HL-60 (cell line): Measurements from ENCODE around the gene LRRC42.
A peak's percentile ranks its signal among the peaks of the same experiment; 100 is the strongest.

Experiments used
- DNase-seq, 2 experiments: peaks; one replicate each; pipeline ENCODE4 v3.0.0-alpha.2; 2010 to 2020; ENCODE audit warnings: low read depth in 1 of 2, low spot score in 1 of 2
- H3K27ac ChIP-seq: fragments of 250-450 bp; sonication (Bioruptor Pico); replicated peaks from 2 replicates; pipeline ENCODE4 v1.5.1; 2020; ENCODE audit warnings: mild to moderate bottlenecking, moderate library complexity
- H3K27me3 ChIP-seq: fragments of 250-450 bp; sonication (Bioruptor Pico); 2 replicates; pipeline ENCODE4 v1.5.1; 2021; ENCODE audit warnings: mild to moderate bottlenecking, moderate library complexity; ENCODE audit not compliant: insufficient read depth, poor library complexity, severe bottlenecking
- H3K4me3 ChIP-seq: replicated peaks from 2 replicates; pipeline ENCODE4 v1.5.1; 2011; ENCODE audit warnings: mild to moderate bottlenecking, control low read depth, low read length; ENCODE audit not compliant: insufficient read depth
- GABPA ChIP-seq: IDR thresholded peaks from 2 replicates; pipeline ENCODE4 v1.6.1; 2012; ENCODE audit warnings: low read depth
- POLR2AphosphoS5 ChIP-seq: IDR thresholded peaks from 2 replicates; pipeline ENCODE4 v1.6.1; 2012; ENCODE audit warnings: low read depth
- SPI1 ChIP-seq: IDR thresholded peaks from 2 replicates; pipeline ENCODE4 v1.6.1; 2012; ENCODE audit warnings: low read depth, mild to moderate bottlenecking, borderline replicate concordance
- TF ChIP-seq, protein P1 (sequence below): IDR thresholded peaks from 2 replicates; pipeline ENCODE4 v1.6.1; 2012; ENCODE audit warnings: low read depth; ENCODE audit not compliant: insufficient replicate concordance
- TF ChIP-seq, protein P2 (sequence below): IDR thresholded peaks from one replicate; pipeline ENCODE4 v1.5.1; 2011; ENCODE audit warnings: low read length, control low read depth, inconsistent platforms; ENCODE audit not compliant: insufficient read depth

Gene LRRC42

DNA sequence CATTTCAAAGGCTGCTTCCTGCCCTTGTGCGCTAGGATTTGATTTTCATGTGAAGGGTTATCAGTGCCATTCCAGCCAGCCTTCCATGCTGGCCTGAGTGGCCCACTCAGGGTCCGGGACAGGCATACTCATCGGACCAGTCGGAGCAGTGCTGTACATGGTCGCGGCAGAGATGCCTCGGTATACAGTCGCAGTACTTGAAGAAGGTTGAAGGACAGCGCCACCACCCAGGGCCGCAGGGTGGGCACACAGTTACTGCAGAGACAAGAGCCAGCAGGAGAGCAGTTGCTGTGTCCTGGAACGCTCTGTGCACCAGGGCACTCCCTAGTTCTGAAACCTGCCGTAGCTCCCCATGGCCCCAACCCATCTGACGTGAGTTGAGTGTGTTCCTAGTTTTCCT lies 62.7 kb downstream of the LRRC42 start:
- Histone ChIP-seq H3K27ac (no peak overlapping the region), H3K27me3 (no peaks in the 10 kb centered on the region), H3K4me3 (no peak overlapping the region)
- TF ChIP-seq GABPA (no peak), POLR2AphosphoS5 (no peak), SPI1 (no peak)
- TF ChIP-seq, protein P1, sequence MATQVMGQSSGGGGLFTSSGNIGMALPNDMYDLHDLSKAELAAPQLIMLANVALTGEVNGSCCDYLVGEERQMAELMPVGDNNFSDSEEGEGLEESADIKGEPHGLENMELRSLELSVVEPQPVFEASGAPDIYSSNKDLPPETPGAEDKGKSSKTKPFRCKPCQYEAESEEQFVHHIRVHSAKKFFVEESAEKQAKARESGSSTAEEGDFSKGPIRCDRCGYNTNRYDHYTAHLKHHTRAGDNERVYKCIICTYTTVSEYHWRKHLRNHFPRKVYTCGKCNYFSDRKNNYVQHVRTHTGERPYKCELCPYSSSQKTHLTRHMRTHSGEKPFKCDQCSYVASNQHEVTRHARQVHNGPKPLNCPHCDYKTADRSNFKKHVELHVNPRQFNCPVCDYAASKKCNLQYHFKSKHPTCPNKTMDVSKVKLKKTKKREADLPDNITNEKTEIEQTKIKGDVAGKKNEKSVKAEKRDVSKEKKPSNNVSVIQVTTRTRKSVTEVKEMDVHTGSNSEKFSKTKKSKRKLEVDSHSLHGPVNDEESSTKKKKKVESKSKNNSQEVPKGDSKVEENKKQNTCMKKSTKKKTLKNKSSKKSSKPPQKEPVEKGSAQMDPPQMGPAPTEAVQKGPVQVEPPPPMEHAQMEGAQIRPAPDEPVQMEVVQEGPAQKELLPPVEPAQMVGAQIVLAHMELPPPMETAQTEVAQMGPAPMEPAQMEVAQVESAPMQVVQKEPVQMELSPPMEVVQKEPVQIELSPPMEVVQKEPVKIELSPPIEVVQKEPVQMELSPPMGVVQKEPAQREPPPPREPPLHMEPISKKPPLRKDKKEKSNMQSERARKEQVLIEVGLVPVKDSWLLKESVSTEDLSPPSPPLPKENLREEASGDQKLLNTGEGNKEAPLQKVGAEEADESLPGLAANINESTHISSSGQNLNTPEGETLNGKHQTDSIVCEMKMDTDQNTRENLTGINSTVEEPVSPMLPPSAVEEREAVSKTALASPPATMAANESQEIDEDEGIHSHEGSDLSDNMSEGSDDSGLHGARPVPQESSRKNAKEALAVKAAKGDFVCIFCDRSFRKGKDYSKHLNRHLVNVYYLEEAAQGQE = no peak
- DNase-seq = no peak

DNA sequence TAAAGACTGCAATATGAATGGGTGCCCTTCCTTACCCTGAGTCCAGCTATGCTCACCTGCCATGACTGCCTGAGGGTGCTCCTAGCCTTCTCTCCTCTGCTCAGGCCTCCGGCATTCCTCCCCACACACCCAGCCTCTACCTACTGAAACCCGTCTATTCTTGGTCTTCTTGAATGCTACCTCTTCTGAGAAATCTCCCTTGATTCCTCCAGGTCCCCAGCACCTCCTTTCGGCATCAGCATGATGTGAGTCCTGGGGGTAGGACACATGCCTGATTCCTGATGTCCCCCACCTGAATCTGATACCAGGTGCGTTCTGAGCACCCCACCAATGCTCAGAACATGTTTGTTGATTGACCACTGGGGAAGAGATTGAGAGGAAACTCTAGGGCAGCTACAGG lies 63.3 kb downstream of the LRRC42 start:
- no peak overlapping the region for H3K4me3 ChIP-seq
- no peak for DNase-seq
- no peak overlapping the region for H3K27ac ChIP-seq
- H3K27me3 ChIP-seq = no peaks in the 10 kb centered on the region
- TF ChIP-seq, protein P2, sequence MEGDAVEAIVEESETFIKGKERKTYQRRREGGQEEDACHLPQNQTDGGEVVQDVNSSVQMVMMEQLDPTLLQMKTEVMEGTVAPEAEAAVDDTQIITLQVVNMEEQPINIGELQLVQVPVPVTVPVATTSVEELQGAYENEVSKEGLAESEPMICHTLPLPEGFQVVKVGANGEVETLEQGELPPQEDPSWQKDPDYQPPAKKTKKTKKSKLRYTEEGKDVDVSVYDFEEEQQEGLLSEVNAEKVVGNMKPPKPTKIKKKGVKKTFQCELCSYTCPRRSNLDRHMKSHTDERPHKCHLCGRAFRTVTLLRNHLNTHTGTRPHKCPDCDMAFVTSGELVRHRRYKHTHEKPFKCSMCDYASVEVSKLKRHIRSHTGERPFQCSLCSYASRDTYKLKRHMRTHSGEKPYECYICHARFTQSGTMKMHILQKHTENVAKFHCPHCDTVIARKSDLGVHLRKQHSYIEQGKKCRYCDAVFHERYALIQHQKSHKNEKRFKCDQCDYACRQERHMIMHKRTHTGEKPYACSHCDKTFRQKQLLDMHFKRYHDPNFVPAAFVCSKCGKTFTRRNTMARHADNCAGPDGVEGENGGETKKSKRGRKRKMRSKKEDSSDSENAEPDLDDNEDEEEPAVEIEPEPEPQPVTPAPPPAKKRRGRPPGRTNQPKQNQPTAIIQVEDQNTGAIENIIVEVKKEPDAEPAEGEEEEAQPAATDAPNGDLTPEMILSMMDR = no peak
- TF ChIP-seq GABPA (no peak), SPI1 (no peak), POLR2AphosphoS5 (no peak)
- TF ChIP-seq, protein P1 = no peak

DNA sequence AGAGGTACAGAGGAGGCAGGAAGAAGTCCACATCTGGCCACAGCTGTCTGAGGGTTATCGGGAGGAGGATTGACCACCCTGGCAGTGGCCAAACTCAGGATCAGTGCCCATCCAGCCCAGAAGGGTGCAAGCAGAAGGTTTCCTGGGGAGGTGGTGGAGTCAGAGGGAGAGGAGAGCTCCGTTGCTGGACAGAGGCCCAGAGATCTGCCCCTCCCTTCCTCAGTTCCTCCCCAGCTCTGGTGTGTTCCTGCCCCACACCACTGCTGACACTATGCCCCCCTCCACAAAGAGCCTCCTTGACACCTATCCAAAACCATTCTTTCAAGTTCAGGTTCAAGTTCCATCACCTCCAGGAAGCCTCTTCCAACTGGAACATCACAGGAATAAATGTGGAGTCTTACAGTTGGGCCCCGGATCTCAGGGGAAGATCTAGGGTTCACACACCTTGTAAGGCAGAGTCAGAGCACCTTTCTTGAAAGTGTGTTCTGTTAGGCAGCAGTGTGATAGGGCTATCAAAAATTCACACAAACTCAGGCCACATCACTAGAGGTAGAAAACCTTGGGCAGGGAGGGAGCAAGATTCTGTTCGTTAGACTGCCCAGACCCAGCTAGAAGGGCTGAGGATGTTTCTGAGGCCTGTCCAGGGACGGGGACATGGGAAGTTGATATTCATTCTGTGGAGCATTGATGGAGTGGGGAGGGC lies 64.4 kb downstream of the LRRC42 start:
- H3K27ac ChIP-seq = no peak overlapping the region
- DNase-seq = no peak

More for the DNA sequence above, 64.4 kb downstream of the LRRC42 start:
- TF ChIP-seq GABPA (no peak), POLR2AphosphoS5 (no peak), SPI1 (no peak)
- TF ChIP-seq, protein P1 = peak; percentile 28
- TF ChIP-seq, protein P2 = no peak
- H3K27me3 ChIP-seq = no peaks in the 10 kb centered on the region
- no peak overlapping the region for H3K4me3 ChIP-seq
